DMS 273 (cell line): ENCODE measurements around the gene LRP2BP.
"Not testable (repeated sequence)": the region's sequence is repeated elsewhere in the genome, so short reads cannot be mapped to it uniquely, and the experiment has no call there.

Experiments used
- DNase-seq: peaks from one replicate; lab custom pipeline; 2025; ENCODE audit not compliant: unreplicated experiment; lab: John Stamatoyannopoulos, UW

LRP2BP gene

DNA sequence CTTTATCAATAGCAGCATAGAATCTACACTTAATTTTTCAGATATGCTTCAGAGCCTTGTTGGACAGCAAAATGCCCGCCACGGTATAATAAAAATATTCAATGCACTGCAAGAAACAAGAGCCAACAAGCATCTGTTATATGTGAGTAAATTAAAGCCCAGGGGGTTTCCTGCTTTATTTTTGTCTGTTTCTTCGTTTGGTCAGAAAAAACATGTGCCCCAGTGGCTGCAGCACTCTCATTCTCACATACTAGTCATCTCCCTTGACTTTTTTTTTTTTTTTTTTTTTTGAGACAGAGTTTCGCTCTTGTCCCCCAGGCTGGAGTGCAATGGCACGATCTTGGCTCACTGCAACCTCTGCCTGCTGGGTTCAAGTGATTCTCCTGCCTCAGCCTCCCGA is 33.2 kb downstream of the LRP2BP start:
- not testable (repeated sequence) for DNase-seq

GRCh38 chr4:185361872-185362271 is 33.9 kb downstream of the LRP2BP start:
- no peak for DNase-seq

DNA sequence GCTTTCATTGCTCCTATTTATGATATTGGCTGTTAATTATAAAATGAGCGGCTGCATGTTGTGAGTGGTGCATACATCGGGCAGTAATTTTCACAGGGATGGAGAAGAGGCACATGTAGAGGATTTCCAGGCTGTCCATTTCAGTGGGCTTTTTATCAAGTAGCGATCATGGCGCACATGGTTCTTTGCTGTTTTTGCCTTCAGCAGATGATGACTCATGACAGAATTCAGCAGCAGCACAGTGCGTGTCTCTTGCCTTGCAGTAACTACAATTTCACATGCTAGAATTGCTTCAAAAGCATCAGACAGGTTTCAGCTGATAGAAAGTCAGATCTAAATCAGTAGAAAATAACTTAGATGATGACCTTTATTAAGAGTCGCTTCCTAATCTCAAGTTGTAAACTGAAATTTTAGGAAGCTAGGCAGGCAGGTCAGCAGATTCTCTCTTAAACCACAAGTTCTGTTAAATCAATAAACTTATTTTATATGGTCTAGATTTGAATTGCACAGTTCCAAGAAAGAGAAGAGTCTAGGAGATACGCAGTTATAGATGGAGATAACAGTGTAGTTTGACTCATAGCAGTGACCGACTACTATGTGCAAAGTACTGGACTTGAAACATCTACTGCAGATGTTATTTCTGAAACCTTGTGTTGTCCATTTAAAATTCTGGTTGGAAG is 35.8 kb downstream of the LRP2BP start:
- DNase-seq: no peak

DNA sequence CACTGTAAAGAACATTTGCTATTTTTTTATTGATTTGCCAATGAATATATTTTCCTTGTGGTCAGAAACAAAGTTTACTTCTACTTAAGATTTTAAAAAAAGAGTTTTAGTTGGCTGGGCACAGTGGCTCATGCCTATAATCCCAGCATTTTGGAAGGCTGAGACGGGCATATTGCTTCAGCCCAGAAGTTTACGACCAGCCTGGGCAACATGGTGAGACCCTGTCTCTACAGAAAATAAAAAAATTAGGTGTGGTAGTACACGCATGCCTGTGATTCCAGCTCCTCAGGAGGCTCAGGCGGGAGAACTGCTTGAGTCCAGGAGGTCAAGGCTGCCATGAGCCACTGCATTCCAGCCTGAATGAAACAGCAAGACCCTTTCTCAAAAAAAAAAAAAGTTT is 36.8 kb downstream of the LRP2BP start:
- DNase-seq: no peak

GRCh38 chr4:185358514-185358913 is 37.2 kb downstream of the LRP2BP start:
- DNase-seq: no peak

GRCh38 chr4:185357733-185358440 is 37.8 kb downstream of the LRP2BP start:
- no peak for DNase-seq

- no peak for DNase-seq
Observed at GRCh38 chr4:185357211-185357610, 38.5 kb downstream of the LRP2BP start.

DNA sequence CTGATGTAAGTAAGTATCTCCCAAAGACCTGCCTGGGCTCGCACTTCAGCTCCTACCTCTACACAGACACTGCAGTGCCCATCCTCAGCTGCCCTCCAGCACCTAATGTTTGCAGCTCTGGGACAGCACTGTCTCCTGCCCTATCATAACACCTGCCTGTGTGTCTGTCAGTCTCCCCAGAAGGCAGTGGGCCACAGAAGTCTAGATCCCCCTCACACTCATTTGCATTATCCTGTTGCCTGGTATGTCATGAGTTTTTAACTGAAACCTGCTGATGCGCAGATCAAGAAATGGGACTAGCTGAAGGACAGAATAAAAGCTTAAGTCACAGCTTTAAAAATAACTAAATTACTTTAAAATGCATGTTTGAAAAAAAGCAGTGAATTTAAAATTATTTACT is 43.0 kb downstream of the LRP2BP start:
- no peak for DNase-seq

DNA sequence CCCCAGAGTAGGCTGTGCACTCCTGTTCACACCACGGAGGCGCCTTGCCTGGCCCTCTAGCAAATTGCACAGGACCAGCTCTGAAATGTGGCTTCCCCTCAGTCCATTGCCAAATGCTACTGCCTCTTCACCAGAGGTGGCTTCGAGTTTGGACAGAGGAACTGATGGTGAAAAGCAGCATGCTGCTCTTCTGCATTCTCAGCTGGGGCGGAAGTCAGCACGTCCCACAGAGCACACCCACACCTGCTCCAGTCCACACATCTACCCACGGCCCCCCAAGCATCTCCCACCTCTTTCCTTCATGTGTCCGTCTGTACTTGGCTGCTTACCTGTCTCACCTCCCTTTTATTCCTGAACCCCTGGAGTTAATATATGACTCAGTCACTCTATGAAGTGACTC is 43.5 kb downstream of the LRP2BP start:
- DNase-seq: no peak

GRCh38 chr4:185351691-185352090 is 44.0 kb downstream of the LRP2BP start:
- DNase-seq: no peak

DNA sequence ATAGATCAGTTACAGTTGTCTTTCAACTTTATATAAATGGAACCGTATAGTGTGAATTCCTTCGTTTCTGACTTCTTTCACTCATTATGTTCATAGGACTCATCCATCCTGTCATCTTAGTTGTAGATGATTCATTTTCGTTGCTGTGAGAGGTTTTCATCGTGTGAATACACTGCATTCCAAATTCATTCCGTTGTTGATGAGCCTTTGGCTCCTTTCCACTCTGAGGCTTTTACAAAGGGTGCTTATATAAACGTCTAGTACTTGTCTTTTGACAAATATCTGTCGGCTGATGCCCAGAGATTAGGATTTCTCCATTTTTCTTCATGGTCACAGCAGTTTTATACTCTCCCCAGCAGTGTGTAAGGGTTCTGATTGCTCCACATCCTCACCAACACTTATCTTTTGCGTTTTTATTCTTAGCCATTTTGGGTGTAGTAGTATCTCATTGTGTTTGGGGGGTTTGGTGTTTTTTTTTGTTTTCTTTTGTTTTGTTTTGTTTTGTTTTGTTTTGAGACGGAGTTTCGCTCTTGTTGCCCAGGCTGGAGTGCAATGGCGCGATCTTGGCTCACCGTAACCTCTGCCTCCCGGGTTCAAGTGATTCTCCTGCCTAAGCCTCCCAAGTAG is 48.6 kb downstream of the LRP2BP start:
- DNase-seq: no peak

DNA sequence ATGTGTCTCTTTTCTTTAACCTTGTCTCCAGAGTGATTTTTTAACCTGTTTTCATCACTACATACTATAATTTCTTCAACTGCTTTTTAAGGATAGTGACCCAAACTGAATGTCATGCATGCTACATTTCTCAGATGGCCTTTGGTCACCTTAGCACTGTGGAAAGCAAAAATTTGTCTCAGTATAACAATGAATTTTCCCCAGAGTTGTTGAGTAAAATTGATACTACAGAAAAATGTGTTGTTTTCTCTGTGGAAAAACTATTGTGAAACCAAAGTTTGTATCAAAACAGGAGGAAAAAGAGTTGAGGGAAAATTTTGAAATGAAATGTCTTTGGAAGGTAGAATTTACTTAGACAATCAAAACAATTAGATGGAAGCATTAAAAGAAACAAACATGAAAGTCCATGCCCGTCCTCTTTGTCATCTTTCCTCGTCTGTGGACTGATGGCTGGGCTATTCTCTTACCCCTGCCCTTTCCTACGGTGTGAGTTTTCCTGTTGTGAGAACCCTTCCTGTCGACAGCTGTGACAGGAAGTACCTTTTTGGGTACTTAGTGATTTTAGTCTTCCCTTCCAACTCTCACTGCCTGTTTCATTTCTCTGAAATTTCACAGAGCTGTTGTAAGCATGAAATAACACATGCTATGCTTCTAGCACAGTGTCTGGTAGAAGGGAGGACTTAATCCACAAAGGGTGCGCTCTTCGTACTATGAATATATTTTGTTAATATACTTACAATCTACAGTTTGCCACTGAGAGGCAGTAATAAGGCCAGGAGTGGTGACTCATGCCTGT is 50.8 kb downstream of the LRP2BP start:
- DNase-seq: no peak

GRCh38 chr4:185343726-185344581 is 51.8 kb downstream of the LRP2BP start:
- peak; percentile 45 for DNase-seq

DNA sequence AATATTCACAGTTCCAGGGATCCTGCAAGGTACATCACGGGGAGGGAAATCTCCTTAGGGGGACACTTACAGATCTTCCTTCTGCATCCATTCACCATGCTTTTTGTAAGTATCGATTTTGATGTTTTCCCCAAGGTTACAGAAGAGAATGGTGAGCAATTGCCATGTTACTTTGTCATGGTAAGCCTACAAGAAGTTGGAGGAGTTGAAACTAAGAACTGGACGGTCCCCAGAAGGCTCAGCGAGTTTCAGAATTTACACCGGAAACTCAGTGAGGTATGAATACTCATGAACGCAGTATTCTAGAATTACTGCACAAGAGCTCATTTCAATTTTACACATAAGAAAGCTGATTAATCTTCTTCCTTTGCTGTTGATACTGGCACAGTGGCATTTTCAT is 53.9 kb downstream of the LRP2BP start:
- no peak for DNase-seq

GRCh38 chr4:185341377-185341776 is 54.3 kb downstream of the LRP2BP start:
- DNase-seq: no peak

DNA sequence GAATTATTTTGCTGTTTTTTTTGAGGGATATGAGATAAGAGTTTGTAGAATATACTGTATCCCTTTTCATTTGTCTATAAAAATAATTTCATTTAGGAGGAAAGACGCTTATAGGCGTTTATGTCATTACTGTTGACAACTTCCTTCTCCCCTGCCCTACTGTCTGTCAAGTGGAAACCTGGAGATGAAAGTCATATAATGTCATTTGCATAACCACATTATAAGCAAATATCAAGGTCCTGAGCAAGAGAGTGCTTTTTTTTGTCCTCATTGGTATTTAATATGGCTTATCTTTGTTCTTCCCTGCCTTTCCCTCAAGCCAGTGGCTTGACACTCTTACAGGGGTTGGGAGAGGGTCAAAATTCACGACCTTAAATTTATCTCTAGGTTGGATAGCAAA is 55.8 kb downstream of the LRP2BP start:
- no peak for DNase-seq

DNA sequence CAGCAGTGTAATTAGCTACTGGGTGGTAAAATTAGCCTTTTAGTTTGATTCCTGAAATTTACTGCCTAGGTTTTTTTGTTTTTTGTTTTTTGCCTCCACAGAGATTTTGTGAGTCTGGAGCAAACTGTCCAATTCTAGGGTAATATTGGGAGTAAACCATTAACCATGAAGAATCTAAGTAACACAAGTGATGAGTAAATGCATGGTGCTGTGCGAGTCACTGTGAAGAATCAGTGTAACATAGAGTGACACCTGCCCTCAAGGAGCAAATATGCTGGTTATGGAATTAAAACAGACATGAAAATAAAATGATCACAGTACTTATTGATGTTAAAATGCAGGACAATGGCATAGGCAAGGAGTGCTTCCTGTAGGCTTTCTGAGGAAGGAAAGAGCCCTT is 60.1 kb downstream of the LRP2BP start:
- DNase-seq: no peak

DNA sequence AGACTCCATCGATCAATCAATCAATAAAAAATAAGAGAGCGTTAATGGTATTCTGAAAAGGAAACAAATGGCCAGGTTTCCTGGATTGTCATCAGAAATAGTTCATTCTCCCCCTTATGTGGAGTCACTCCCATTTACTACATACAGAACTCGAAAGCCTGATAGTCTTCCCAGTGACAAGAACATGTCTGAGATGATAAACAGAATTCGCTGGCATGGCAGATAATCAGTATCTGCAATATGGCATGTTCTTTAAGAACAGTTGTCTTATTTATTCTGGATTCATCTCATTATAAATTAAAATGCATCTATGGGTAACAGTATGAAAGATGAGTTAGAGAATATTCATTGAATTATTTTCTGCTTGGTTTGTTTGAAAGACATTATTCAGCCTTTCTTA is 61.4 kb downstream of the LRP2BP start:
- no peak for DNase-seq

DNA sequence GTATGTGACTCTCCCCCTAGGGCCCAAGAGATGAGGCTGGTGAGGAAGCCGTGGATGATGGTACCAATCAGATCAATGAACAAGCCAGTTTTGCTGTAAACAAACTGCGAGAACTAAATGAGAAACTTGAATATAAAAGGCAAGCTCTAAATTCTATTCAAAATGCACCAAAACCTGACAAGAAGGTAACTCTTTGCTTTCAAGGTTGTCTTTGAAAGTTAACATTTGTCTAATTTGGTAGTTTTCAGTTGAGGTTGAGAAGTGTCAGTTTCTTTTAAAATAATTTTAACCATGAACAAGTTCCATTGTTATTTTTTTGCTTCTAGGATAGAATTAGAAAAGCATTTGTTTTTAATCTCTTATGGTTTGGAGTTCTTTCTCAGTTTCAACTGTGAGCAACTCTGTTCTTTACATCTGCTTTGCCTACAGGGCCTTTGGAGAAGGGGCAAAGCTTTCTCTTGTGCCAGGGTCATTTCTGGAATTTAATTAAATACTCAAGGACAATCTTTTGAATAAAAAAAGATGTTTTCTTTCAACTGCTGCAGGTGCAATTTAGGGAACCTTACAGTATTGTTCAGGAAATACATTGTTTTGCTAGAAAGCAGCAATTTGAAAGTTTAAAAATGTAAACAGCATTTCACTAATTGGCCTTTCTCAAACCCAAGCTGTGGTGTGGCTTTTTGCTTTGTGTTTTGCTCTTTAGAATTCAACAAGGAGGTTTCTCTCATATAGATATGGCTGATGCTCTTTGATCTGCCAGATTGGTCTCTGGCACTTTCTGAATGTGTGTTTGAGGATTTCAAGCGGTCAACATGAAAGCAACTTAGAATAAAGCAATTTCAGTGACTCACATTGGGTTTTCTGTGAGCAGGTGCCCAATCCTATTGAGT is 62.9 kb downstream of the LRP2BP start:
- no peak for DNase-seq
